Measurements from ENCODE around the gene MRGPRG.
"Not testable (repeated sequence)": the region's sequence is repeated elsewhere in the genome, so short reads cannot be mapped to it uniquely, and the experiment has no call there.

Gene MRGPRG, protein sequence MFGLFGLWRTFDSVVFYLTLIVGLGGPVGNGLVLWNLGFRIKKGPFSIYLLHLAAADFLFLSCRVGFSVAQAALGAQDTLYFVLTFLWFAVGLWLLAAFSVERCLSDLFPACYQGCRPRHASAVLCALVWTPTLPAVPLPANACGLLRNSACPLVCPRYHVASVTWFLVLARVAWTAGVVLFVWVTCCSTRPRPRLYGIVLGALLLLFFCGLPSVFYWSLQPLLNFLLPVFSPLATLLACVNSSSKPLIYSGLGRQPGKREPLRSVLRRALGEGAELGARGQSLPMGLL

DNA sequence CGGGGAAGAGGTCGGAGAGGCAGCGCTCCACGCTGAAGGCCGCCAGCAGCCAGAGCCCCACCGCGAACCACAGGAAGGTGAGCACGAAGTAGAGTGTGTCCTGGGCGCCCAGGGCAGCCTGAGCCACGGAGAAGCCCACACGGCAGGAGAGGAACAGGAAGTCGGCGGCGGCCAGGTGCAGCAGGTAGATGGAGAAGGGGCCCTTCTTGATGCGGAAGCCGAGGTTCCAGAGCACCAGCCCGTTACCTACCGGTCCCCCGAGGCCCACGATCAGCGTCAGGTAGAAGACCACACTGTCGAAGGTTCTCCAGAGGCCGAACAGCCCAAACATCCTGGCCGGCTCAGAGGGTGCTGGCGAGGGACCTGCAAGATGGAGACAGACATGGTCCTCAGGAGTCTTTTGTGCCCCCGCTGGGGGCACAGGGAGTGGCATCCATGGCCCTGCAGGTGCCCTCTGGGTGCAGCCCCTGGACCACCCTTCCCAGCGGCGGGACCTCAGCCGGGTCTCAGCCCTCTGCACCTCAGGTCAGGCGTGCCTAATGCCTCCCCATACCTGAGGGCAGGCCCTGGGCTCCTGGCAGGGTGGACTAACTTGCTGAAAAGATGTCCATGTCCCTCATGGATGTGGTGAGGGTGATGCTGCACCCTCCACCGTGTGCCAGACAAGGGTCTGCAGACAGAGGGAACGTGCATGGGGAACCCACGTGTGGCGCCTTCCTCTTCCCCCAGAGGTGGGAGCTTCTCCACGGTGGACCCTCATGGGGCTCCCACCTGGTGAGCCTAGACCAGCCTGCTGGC is at the start of gene MRGPRG:
Gene MRGPRG (minus strand): TSS at position 331 of the 798 bp plus-strand sequence. CDS start 0 bp downstream, at position 331.
- DNase-seq (ENCODE audit: low read depth): no peak

DNA sequence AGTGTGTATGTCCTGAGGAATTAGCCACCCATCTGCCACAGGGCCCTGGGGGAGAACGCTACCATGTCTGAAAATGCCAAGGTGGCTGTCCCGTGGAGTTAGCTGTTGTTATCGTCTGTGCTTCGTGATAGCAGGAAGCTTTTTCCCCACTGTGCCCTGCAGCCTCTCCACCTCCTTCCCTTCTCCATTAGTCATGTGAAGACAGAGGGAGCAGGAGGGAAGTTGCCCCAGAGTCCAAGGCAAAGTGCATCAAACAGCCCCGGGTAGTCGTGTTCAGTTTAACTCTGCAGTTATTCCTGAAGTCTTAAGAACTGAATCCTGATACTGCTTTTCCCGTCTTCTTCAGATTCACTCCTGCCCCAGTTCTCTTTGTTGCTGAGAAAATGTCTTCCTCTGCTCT is 43.9 kb upstream of the MRGPRG start:
- DNase-seq (ENCODE audit: low read depth): not testable (repeated sequence)

- DNase-seq (ENCODE audit: low read depth): not testable (repeated sequence)
Observed at GRCh38 chr11:3261831-3262230, 43.2 kb upstream of the MRGPRG start.

DNA sequence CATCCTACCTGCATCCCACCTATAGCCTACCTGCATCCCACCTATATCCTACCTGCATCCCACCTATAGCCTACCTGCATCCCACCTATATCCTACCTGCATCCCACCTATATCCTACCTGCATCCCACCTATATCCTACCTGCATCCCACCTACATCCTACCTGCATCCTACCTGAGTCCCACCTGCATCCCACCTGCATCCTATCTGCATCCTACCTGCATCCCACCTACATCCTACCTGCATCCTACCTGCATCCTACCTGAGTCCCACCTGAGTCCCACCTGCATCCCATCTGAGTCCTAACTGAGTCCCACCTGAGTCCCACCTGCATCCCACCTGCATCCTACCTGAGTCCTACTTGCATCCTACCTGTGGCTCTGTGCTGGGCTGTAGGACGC is 38.9 kb upstream of the MRGPRG start:
- DNase-seq (ENCODE audit: low read depth): not testable (repeated sequence)

DNA sequence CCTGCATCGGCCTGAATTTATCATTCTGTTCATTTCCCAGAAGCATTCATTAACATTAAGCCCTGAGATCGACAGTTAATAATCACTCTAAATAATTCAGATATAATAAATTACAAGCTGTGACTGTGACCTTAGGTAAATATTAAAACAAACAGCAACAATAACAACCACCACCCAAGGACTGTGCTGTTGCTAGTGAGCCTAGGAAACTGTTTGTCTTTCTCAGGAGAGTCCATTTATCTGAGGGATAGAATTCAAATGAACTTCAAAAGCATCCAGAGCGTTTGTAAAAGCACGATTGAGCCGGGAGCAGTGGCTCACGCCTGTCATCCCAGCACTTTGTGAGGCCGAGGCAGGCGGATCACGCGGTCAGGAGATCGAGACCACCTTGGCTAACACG is 36.6 kb upstream of the MRGPRG start:
- not testable (repeated sequence) for DNase-seq (ENCODE audit: low read depth)

DNA sequence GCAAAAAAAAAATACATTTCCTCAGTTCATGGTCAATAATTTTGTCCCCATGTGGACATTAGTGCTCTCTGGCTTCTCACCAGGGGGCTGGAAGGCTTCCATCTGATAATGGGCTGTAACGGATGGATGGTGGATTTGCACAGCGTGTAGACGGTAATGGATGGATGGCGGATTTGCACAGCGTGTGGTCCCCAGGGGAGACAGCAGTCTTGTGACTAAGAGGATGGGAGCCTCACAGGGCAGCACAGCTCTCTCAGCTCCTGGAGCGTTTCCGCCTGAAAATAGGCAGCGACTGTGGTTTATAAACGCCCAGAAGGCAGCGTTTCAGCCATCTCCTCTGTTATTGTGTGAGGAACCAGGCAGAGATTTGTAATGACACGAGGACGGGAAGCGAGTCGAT is 36.2 kb upstream of the MRGPRG start:
- DNase-seq (ENCODE audit: low read depth): not testable (repeated sequence)

DNA sequence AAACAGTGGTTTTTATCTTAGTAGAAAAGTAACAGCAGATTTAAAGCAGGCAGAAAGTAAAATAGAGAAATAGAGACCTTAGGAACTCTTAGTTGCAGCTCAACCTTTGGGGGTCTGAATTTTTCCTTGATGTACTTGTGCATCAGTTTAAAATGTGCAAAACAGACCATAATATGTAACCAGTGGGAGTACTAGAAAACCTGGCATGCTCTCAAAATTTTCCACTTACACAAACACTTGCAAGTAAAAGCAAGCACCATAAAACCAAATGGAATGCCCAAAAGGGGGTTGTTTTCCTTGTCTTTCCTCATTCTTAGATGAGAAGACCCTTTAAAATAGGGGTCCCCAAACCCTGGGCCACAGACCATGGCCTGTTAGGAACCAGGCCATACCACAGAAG is 26.5 kb upstream of the MRGPRG start:
- no peak for DNase-seq (ENCODE audit: low read depth)

DNA sequence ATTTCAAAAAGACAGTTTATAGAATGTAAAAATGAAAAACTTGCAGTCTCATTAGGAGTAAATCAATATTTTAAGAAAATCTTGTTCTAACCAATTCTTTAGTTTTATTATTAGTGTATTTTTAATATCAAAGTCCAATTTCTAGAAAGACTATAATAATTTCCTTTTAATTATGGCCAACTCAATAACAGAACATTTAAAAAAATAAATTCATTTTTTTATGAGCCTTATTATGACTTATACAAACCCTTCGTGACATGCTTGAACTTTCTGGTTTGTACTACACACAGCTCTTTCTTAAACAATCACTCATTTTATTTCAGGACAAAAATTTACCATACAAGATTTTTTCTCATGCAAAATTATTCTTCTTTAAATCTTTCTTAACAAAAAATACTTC is 25.3 kb upstream of the MRGPRG start:
- no peak for DNase-seq (ENCODE audit: low read depth)

DNA sequence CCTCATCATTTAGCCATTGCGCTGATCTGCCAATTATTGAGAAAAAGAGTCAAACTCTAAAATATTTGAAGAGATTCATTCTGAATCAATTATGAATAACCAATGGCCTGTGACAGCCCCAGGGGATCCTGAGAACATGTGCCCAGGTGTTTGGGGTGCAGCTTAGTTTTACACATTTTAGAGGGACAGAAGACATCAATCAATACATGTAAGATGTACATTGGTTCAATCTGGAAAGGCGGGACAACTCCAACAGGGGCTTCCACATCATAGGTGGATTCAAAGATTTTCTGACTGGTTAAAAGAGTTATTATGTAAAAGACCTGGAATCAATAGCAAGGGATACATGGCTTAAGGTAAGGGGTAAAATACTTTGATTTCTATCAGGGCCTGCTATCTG is 18.5 kb upstream of the MRGPRG start:
- no peak for DNase-seq (ENCODE audit: low read depth)

GRCh38 chr11:3234846-3235245 is 16.2 kb upstream of the MRGPRG start:
- DNase-seq (ENCODE audit: low read depth): no peak

DNA sequence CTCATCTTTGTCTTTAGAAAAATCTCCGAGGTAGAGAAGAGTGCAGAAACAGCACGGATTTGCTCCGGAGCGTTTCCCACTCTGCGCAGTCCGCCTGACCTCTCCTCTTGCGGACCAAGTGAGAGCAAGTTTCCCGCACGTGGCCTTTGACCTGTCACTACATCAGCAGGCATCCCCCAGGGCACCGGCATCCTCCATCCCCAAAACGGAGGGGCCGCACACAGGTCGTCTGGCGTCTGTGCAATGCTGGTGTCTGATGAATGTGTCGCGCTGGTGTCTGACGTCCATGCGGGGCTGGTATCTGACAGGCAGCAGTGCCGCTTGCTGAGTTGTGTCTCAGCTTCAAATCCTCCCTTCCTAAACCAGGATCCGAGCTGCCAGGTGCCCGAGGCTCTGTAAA is 14.3 kb upstream of the MRGPRG start:
- DNase-seq (ENCODE audit: low read depth): no peak

GRCh38 chr11:3231851-3232744 is 13.5 kb upstream of the MRGPRG start, which contains the start of gene MRGPRE:
Gene MRGPRE, minus strand, starts transcription at chr11:3232417. Its CDS starts 3,618 bp downstream, at chr11:3228799.
- no peak for DNase-seq (ENCODE audit: low read depth)

- DNase-seq (ENCODE audit: low read depth): no peak
Observed at GRCh38 chr11:3231550-3231850, 12.9 kb upstream of the MRGPRG start.

- DNase-seq (ENCODE audit: low read depth): no peak
Observed at GRCh38 chr11:3230636-3231549, 12.3 kb upstream of the MRGPRG start.

GRCh38 chr11:3229673-3230630 is 11.3 kb upstream of the MRGPRG start:
- DNase-seq (ENCODE audit: low read depth): no peak

DNA sequence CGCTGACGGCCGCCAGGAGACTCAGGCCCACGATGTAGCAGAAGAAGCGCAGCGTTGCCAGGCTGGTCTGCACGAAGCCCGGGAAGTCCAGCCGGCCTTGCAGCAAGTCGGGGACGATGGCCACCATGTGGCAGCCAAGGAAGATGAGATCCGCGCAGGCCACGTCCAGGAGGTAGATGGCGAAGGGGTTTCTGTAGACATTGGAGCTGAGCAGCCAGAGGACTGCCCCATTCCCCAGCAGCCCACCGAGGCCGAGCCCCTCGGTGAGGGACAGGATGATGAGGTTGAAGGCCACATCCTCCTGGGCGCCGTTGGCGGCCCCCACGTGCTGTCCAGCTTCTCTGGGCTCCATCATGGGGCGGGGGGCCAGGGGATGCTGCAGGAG is 9.8 kb upstream of the MRGPRG start:
- no peak for DNase-seq (ENCODE audit: low read depth)

DNA sequence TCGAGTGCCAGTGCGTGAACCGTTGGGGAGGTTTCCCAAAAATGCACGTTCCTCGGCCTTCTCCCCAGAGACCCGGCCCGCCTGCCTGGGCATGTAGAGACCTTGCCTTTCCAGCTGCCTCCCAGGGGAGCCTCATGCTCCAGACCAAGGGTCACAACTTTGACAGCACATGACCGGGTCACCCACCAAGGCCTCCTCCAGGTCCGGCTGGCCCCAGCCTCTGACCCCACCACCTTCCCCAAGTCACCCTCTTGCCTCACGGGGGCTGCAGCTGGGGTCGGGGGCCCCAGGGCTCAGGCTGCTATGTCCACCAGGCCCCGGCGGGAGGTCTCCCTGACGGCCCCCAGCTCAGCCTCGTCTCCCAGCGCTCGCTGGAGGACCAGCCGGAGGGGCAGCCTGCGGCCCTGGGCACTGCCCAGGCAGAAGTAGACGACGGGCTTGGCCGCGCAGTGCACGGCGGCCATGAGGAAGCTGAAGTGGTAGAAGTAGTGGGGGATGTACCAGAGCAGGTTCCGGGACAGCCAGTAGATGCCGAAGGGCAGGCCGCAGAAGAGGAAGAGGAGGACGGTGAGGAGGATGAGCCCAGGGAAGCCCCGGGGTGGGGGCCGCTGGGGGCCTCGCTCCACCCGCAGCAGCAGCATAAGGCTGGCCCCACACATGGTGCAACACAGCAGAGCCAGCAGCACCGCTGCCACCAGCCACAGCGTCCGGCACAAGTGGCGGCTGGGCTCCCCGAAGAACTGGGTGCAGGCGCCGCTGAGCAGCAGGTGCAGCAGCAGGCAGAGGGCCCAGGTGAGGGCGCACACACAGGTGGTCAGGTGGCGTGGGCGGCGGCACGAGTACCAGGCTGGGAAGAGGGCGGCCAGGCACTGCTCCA is 9.2 kb upstream of the MRGPRG start:
- DNase-seq (ENCODE audit: low read depth): no peak

- no peak for DNase-seq (ENCODE audit: low read depth)
Observed at GRCh38 chr11:3226846-3227567, 8.4 kb upstream of the MRGPRG start.
